NOMO-1 treated with DMSO at 0.1 percent for 48 hours (cell line): ENCODE data around the gene CCL4L2.
"Not testable (repeated sequence)": the region's sequence is repeated elsewhere in the genome, so short reads cannot be mapped to it uniquely, and the experiment has no call there.

Source experiments
- DNase-seq: peaks from one replicate; lab custom pipeline; 2025; ENCODE audit not compliant: unreplicated experiment; lab: John Stamatoyannopoulos, UW

The CCL4L2 gene

GRCh38 chr17:36220737-36221580 is 10.1 kb downstream of the CCL4L2 start:
- DNase-seq, result not testable (repeated sequence)

GRCh38 chr17:36221581-36222100 is 10.8 kb downstream of the CCL4L2 start:
- DNase-seq, result not testable (repeated sequence)

GRCh38 chr17:36222967-36223366 is 12.1 kb downstream of the CCL4L2 start:
- not testable (repeated sequence) for DNase-seq

GRCh38 chr17:36229644-36230043 is 18.8 kb downstream of the CCL4L2 start:
- not testable (repeated sequence) for DNase-seq

- not testable (repeated sequence) for DNase-seq
Observed at GRCh38 chr17:36242046-36242445, 31.2 kb downstream of the CCL4L2 start.
